SIG-M5 treated with dmso at 0.1 percent for 504 hours (cell line): ENCODE measurements around the gene CD74.
"Not testable (repeated sequence)": the region's sequence is repeated elsewhere in the genome, so short reads cannot be mapped to it uniquely, and the experiment has no call there.

Source experiments
- DNase-seq: peaks from one replicate; lab custom pipeline; 2025; ENCODE audit not compliant: unreplicated experiment; lab: John Stamatoyannopoulos, UW

Gene CD74

DNA sequence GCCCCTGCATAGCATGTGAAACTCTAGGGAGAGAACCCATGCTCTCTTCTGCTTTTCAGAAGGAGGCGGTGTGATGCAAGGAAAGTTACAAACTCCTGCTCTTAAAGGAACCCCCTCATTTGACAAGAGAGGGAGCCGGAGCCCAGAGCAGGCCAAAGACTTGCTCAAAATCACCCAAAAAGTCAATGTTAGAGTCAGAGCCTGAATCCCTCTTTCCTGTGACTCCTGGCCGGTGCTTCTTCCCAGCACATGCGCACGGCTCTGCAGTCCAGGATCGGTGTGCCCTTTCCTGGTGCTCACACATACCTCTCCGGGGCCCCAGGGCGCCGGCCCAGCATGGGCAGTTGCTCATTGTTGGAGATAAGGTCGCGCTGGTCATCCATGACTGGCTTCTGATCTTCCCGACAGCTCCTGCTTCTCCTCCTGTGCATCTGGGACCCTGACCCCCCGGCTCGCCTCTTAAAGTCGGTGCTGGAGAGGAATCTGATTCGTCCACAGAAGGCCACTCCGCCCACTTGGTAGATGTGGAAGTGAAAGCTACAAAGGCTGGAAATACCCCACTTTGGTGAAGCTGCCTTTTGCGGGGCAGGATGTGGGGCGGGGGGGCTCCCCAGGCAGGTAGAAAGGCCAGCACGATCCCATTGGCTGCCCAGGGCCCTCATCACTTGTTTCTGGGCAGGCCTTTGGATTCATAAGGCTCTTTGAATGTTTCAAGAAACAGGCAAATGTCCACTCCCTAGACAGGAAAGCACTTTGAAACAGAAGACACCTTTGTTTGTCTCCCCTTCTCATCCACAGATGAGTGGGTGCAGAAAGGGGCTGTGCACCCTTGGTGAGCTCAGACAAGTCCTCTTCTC lies at the start of gene CD74:
Gene CD74 (minus strand): TSS at position 592 of the 857 bp plus-strand sequence. CDS start 161 bp downstream, at position 431.
- DNase-seq: peak; percentile 93

DNA sequence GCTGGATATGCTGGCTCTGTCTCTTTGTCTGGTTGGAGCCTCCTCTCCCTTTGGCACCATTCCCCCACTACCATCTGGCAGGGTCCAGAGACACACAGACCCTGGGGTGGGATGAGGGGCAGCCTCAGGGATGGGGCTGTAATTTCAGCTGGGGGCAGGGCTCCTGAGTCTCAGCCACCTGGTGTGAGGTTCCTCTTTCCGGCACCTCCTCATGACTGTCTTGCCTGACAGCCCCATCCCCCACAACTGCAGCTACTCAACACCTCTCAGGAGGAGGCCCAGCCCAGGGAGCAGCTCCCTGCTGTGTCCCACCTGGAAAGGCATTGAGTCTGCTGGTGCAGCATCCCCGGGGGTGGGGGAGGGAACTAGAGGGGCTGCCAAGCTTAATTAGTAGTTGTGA lies 48.5 kb upstream of the CD74 start:
- no peak for DNase-seq

DNA sequence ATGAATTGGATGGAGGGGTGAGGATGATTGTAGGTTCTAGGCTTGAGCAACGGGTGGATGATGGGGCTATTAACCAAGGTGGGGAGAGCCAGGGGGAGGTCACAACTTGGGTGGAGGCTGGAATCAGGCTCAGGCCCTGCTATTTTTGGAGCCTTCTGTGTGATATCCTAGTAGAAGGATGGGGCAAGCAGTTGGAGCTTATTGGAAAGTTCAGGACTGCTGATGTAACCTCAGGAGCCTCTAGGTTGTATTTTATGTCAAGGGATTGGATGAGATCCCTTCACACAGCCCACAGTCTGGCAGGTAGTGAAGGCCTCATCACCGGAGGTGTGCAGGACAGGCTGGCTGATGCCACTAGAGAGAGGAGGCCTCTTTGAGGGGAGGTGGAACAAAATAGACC lies 48.1 kb upstream of the CD74 start:
- no peak for DNase-seq

DNA sequence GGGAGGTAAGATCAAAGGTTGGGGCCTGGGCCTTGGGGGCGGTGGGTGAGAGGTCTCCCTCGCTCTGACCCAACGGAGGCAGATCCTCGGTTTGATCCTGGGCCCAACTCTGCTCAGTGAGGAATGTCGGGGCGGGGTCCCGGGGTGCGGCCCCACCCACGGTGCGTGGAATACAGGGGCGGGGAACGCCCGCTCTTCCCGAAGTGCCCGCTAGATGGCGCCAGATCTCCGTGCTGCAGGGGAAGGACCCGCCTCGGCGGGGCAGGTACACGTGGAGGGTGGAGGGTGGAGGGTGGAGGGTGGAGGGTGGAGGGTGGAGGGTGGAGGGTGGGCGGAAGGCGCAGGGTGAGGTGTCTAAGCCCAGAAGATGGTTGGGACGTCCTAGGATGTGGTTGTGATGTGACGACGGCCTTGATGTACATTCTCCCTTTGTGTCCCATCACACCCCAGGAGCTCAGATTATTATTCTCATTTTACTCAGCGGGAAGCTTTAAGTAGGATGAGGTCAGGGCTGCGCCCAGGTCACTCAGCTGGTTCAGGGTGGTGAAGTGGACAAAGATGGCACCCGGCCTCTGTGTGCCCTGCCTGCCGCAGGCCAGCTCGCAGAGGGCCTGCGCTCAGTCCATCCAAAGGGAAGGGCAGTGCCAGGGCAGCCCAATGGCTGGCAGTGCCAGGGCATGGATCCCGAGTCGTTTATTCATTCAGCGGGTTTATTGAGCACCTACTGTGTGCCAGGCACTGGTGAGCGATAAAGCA lies 46.3 kb upstream of the CD74 start:
- peak; percentile 66 for DNase-seq

DNA sequence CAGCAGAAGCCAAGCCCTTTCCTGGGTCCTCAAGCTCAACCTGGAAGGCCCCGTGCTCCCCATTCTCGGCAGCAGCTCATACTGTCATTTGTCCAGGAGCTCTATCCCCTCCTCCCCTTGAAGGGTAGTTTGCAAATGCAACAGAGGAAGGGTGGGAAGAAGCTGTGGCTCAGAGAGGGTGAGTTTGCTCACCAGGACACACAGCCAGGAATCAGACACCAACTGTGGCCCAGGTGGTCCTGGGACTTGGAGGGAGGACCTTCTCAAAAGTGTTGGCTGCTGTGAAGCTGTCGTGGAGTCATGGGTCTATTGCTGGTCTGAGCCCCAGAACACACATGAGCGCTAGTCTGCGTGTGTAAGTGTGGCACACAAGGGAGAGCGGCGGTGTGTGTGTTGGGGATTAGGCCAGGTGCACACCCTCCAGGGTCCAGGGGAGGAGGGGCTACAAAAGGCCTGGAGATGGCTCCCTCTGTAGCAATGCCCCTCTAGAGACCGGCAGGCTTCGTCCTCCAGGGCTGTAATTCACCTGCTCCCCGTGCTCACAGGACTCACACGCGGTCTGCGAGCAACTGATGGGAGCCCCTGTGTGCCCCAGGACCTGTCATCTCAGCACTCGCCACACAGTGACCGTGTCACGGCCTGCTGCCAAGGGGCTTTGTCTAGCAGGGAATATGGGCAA lies 45.0 kb upstream of the CD74 start:
- DNase-seq: no peak

DNA sequence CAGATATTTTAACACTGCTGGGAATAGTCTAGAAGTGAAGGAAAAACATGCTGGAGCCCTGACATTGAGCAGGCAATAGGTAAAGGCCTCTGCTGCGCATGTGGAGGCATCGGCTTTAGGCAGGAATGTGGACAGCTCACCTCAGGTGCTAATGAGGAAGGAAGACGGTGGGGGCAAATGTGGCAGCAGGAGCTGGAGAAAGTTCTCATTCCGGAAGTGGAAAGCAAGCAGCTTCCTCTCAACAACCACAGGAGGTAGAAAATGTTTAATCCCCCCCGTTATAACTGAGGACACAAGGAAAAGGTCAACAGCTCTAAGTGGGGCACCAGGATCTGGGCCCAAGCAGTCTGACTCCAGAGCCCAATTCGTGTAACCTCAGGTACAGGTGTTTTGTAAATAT lies 44.4 kb upstream of the CD74 start:
- no peak for DNase-seq

DNA sequence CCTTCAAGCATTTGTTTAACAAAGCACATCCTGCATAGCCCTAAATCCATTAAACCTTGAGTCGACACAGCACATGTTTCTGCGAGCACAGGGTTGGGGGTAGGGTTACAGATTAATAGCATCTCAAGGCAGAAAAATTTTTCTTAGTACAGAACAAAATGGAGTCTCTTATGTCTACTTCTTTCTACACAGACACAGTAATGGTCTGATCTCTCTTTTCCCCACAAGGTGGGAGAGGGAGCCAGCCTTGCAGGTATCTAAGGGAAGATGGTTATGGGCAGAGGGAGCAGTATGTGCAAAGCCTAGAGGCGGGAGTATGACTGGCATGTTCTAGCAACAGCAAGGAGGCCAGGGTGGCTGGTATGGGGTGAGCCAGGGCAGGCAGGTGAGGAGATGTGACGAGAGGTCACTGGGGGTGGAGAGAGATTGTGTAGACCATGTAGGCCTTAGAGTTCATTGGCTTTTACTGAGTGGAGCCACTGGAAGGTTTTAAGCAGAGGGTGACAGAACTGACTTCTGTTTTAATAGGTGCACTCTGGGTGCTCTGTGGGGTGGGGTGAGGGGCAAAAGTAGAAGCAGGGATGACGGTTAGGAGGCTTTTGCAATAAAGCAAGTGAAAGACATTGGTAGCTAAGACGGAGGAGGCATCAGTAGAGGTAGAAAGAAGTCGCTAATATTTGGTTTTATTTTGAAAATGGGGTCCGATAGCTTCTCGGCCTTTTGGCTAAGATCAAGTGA lies 42.0 kb upstream of the CD74 start:
- DNase-seq: peak; percentile 36

DNA sequence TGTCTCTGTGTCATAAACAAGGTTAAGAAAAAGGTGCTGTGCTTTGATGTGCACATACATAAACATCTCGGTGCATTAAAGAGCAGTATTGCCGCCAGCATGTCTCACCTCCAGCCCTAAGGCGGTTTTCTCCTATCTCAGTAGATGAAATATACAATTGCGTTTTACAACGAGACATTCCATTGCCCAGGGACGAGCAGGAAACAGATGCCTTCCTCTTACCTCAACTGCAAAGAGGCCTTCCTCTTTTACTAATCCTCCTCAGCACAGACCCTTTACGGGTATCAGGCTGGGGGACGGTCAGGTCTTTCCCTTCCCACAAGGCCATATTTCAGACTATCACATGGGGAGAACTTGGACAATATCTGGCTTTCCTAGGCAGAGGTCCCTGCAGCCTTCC lies 41.3 kb upstream of the CD74 start:
- not testable (repeated sequence) for DNase-seq

DNA sequence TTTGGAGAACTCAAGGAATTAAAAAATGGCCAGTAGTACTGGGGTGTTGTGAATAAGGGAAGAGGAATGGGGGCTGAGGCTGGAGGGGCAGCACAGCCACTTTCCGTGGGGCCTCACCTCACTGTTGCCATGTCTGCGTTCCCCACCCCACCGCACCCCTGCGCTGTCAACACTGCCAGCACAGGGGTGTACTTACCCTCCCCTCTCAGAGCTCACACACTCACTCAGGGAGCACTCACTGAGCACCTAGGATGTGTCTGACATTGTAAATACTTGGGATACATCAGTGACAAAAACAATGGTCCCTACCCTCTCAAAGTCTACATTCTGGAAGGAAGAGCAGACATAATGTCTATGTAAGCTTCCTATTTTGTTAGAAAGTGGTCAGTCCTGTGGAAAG lies 40.2 kb upstream of the CD74 start:
- no peak for DNase-seq

DNA sequence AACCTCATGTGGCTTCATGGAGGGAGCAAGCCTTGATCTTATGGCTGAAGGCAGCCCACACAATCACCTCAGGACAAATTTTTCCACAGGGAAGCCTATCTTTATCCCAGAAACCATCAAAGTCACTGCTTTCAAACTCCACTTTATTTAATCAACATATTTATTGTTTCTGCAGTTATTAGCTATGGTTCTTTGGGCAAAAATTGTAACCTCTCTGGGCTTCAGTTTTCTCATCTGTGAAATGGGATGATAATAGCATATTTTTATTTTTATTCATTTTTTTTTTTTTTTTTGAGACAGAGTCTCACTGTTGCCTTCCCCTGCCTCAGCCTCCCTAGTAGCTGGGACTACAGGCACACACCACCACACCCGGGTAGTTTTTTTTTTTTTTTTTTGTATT lies 38.9 kb upstream of the CD74 start:
- DNase-seq: no peak

DNA sequence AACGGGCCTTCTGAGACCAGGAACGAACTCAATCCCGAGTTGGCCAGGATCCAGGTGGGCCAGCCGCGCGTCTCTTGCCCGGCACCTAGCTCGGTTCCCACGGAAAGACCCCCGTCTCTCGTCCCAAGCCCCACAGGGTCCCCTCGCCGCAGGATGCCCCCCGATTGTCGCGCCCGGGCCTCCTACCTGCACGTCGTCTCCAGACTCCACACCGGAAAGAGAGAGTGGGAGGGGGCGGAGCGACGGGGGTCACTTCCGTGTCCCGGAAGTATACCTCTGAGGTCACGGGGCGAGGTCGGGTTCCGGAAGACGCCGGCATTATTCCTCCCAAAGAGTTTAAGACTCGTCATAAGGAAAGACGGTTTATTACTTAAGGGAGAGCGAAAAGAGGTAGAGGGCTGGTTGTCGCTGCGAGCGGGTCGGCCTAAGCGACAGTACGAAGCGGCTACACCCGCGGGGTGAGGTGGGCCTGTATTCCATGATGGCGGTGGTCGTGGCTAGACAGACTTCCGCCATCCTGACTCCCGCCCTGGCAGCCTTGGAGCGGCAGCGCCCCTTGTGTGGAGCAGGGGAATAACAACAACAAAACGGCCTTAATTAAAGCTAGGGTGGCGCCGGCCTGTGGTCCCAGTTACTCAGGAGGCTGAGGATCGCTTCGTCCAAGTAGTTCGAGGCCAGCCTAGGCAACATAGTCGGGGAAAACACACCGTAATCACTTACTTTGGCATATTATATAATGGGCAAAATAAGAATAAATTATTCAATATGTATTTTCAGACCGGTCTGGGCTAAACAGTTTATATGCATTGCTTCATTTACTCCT lies 37.0 kb upstream of the CD74 start, which contains the start of gene RPS14:
Gene RPS14 (minus strand): TSS at position 223 of the 823 bp plus-strand sequence. CDS start 2,006 bp downstream, outside the sequence.
- peak; percentile 95 for DNase-seq

DNA sequence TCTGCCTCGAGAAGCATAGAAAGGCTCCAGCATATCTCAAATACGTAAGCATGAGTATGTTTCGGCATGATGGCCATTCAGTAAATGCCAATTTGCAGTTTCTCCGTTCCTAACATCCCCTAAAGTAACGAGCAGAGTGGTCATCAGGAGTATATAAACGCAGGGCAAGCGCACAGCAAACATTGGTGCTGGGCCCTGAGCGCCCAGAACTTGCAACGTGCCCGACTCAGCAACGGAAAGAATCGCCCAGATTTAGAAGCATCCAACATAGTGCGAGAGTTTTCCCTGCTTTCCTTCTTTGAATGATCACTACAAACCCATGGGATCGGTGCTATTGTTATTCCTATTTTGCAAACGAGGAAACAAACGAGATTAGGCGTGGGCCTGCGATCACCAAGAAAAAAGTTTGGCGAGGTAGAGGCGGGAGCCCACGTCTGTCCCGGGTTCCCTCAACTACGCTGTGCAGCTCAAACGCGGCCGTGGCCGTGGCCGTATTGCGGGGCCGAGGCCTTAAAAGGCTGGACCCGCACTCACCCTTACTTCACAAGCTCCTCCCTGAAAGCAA lies 36.3 kb upstream of the CD74 start:
- DNase-seq: peak; percentile 65

DNA sequence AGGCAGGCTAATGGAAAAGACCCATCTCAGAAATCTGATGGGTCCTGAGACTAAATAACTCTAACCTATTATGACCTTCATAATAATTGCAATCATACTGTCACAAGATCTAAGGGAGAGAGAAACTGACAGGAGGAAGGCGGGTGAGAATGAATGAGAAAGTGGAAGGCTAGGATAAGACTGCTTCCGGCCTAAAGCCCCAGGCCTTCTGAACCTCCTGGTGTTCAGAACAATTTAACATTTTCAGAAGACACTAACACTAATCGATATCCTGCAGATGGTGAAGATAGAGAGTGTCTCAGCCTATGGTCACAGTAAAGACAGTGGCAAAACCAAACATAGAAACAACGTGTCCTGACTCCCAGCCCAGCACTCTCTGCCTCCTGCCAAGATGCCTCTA lies 35.6 kb upstream of the CD74 start:
- DNase-seq: no peak

DNA sequence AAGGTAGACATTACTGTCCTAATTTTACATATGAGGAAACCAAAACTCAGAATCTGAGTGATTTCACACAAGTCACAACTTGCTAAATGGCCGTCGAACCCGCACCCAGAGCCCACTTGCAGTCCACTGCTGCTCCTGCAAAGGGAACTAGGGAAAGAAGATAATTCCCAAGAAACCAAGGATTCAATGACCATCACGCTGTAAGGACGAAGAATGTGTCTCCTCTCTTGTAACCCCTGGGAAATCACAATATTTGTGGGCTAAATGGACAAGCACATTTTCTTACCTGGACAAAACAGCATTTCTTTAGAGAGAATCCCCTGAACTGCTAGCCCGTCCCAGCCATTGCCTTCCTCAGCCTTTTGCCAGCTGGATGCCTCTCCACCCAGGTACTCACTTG lies 34.5 kb upstream of the CD74 start:
- no peak for DNase-seq

DNA sequence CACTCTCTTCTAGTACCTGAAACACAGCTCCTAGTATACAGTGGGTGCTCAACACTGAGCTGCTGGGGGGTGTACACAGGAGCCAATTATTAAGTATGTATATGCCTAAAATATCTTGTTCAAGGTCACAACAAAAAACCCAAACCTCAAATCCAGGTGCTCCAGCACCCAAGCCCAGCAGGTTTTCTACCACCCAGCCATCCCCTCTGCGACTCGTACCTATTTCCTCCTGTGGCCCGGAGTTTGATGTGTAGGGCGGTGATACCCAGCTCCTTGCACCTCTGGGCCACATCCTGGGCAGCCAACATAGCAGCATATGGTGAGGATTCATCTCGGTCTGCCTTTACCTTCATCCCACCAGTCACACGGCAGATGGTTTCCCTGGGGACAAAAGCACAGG lies 33.9 kb upstream of the CD74 start:
- DNase-seq: no peak

DNA sequence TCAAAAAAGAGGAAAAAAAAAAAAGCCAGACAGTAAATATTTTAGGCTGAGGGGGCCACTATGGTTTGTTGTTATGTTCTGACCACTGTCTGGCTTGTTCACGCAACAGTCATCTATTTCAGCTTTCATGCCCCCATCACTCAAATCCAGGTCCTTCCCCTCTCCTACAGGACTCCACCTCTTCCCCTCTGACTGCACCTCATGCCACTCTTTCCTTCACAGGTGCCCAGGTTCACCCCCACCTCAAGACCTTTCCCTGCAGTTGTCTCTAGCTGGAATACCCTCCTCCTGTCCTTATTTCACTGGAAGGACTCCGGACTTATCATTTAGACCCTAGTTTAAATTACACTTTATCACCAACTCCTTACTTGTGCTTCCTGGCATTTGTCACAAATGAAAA lies 33.4 kb upstream of the CD74 start:
- DNase-seq: no peak

DNA sequence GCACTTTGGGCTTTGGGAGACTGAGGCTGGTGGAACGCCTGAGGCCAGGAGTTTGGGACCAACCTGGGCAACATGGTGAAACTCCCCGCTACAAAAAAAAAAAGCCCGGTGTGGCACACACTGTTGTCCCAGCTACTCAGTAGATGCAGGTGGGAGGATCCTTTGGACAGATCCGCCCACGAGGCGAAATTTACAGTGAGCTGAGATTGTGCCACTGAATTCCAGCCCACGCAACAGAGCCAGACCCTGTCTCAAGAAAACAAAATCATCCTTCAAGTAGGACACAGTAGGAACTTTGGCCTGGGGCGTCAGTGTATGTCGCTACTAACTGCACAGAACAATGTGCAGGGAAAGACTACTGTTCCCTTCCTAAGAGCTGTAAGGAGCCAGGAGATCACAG lies 32.1 kb upstream of the CD74 start:
- DNase-seq: no peak

DNA sequence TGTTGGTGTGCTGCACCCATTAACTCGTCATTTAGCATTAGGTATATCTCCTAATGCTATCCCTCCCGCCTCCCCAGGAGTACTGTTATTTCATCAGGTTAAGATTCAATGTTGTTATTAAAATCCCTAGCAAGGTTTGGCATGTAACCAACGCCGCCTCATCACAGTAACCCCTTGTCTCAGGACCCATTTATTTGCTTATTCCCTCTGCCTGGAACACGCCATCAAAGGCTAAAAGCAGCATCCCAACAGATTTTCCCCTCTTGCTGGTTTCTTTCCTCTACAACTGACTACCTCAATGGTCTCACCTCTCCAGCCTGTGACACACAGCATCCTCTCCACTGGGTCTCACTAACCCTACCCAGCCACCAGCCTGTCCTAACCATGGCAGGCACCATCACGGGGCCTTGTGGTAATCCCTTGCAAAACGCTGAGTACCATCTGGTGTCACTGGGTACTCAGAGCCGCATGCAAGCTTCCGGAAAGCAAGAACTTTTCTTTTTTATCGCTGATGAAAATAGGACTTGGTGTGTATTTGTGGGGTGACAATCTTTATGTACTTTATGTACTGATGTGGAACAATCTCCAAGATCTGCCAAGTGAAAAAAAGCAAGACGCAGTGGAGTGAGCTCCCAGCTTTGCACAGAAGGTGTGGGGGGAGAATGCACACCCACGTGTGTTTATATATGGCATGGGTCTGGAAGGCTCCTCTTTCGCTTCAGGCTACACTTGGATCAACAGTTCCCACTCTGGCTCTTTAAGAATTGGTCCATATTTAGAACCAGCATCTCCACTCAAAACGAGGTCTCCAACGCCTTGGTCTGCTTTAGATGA lies 30.7 kb upstream of the CD74 start:
- no peak for DNase-seq

DNA sequence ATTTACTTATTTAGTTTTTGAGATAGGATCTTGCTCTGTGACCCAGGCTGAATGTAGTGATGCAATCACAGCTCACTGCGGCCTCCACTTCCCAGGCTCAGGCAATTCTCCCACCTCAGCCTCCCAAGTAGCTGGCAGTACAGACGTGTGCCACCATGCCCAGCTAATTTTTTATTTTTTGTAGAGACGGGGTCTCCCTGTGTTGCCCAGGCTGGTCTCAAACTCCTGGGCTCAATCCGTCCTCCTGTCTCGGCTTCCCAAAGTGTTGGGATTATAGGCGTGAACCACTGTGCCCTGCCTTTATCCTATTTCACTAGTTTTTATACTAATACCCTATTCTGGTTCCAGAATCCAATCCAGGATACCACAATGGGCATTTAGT lies 30.0 kb upstream of the CD74 start:
- no peak for DNase-seq
